Naive B cell (primary cell): ENCODE measurements around the gene TRA2B. TPM values are rescaled to one million over a fixed set of nuclear protein-coding genes. Genes with fewer than 3 reads are reported as not detected.

Source experiments
- ATAC-seq, 2 donors: fragments of 150-1000 bp; cut with Tn5 transposase; 2 replicates each; pipeline ENCODE4 v1.10.0; 2021; ENCODE audit warnings: low read depth in 2 of 2, mild to moderate bottlenecking in 2 of 2, moderate library complexity in 2 of 2
- DNase-seq: peaks from one replicate; pipeline ENCODE4 v3.0.0; 2022
- H3K27ac Mint-ChIP-seq, 6 donors: one replicate each; pipeline ENCODE4 v1.8.0; 2020 to 2022; ENCODE audit warnings: mild to moderate bottlenecking in 6 of 6, mixed read lengths in 6 of 6, moderate library complexity in 5 of 6, inconsistent platforms in 2 of 6
- H3K27me3 Mint-ChIP-seq, 3 donors: one replicate each; pipeline ENCODE4 v1.8.0; 2021 to 2022; ENCODE audit warnings: mixed read lengths in 3 of 3, mild to moderate bottlenecking in 1 of 3
- H3K36me3 Mint-ChIP-seq, 2 donors: one replicate each; pipeline ENCODE4 v1.8.0; 2020 to 2022; ENCODE audit warnings: mixed read lengths in 2 of 2, inconsistent platforms in 1 of 2, mild to moderate bottlenecking in 1 of 2
- H3K4me1 Mint-ChIP-seq, 3 donors: one replicate each; pipeline ENCODE4 v1.8.0; 2020 to 2022; ENCODE audit warnings: mixed read lengths in 3 of 3, inconsistent platforms in 1 of 3, mild to moderate bottlenecking in 1 of 3, moderate library complexity in 1 of 3
- H3K4me3 Mint-ChIP-seq, 8 donors: one replicate each; pipeline ENCODE4 v1.8.0; 2020 to 2022; ENCODE audit warnings: mild to moderate bottlenecking in 8 of 8, mixed read lengths in 8 of 8, moderate library complexity in 8 of 8, inconsistent platforms in 2 of 8
- H3K9me3 Mint-ChIP-seq, 7 donors: one replicate each; pipeline ENCODE4 v1.8.0; 2020 to 2022; ENCODE audit warnings: mixed read lengths in 7 of 7, mild to moderate bottlenecking in 5 of 7, inconsistent platforms in 2 of 7, moderate library complexity in 1 of 7
- polyA plus RNA-seq, 6 donors: library from polyadenylated mRNA; unstranded; fragments of 300-500 nt; fragmentation: Illumina TruSeq; gene quantifications; one replicate each; pipeline ENCODE4 v1.2.3, GENCODE V29; 2021; ENCODE audit warnings: low read depth in 6 of 6

TRA2B gene
- polyA plus RNA-seq, 6 donors from 2014 or later: 190 to 378 (median 318) TPM

GRCh38 chr3:185874119-185874518, 63.7 kb downstream of the TRA2B start:
- no peak for ATAC-seq
- Mint-ChIP-seq H3K4me1 (peaks cover 3 to 5% (median 4%) of the 10 kb centered on the region in 3 donors), H3K4me3 (no peak overlapping the region), H3K27ac (no peak overlapping the region), H3K27me3 (peaks cover 0 to 10% (median 10%) of the 10 kb centered on the region in 3 donors), H3K9me3 (peaks cover 0 to 5% (median 0%) of the 10 kb centered on the region in 7 donors), H3K36me3 (no peaks in the 10 kb centered on the region)
- DNase-seq: no peak

DNA sequence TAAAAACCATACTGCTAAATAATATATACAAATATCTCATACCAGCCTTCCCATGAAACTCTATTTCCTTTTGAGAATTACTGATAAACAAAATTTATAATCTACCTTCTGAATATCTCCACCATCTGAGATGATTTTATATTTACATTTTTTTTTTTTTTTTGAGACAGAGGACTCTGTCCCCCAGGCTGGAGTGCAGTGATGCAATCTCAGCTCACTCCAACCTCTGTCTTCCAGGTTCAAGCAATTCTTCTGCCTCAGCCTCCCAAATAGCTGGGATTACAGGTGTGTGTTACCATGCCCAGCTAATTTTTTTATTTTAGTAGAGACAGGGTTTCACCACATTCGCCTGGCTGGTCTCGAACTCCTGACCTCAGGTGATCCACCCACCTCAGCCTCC, 70.2 kb downstream of the TRA2B start:
- ATAC-seq: no peak
- Mint-ChIP-seq H3K27ac (no peak overlapping the region), H3K4me1 (no peaks in the 10 kb centered on the region), H3K9me3 (peaks cover 0 to 2% (median 0%) of the 10 kb centered on the region in 7 donors), H3K36me3 (no peaks in the 10 kb centered on the region), H3K27me3 (peaks cover 4 to 10% (median 8%) of the 10 kb centered on the region in 3 donors), H3K4me3 (no peak overlapping the region)
- no peak for DNase-seq

- ATAC-seq: no peak
- peaks cover 4 to 10% (median 8%) of the 10 kb centered on the region in 3 donors for H3K27me3 Mint-ChIP-seq
- no peaks in the 10 kb centered on the region for H3K36me3 Mint-ChIP-seq
- DNase-seq: no peak
- no peaks in the 10 kb centered on the region for H3K4me1 Mint-ChIP-seq
- no peak overlapping the region for H3K4me3 Mint-ChIP-seq
- H3K9me3 Mint-ChIP-seq: peaks cover 0 to 2% (median 0%) of the 10 kb centered on the region in 7 donors
- H3K27ac Mint-ChIP-seq: no peak overlapping the region
Observed at GRCh38 chr3:185866995-185867394, 70.8 kb downstream of the TRA2B start.

DNA sequence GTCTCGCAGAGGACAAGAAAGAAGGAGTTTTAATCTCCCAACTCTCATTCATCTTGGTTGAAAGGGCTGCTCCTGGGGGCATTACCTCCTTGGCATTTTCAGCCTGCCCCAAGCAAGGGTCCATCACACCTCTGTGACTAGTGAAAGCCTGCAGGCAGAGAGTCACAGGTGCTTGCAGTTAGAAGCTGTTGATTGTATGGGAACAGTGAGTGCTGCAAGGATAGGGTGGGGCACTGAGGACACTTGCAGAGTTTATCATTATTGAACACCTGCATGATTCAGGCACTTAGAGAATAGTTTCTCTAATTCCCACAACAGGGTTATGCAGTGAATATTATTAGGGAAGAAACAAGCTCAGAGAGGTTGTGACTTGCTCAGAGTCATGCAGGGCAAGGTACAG, 71.3 kb downstream of the TRA2B start:
- no peaks in the 10 kb centered on the region for H3K4me1 Mint-ChIP-seq

More for the DNA sequence above, 71.3 kb downstream of the TRA2B start:
- Mint-ChIP-seq H3K4me3 (no peak overlapping the region), H3K27me3 (peaks cover 4 to 10% (median 8%) of the 10 kb centered on the region in 3 donors), H3K9me3 (peaks cover 0 to 2% (median 0%) of the 10 kb centered on the region in 7 donors), H3K36me3 (no peaks in the 10 kb centered on the region), H3K27ac (no peak overlapping the region)
- DNase-seq (no peak), ATAC-seq (no peak)

Other genes with a start within 250 kb of the TRA2B start
- gene IGF2BP2, start 113.0 kb downstream of the TRA2B start, polyA plus RNA-seq: under 1 TPM in 1 of 6 donors, not detected in 5; 0.31 TPM
- gene ETV5, start 171.1 kb upstream of the TRA2B start, polyA plus RNA-seq: 1 to 10 TPM in 5 of 6 donors, under 1 TPM in 1; 0.96 to 1.7 (median 1.1) TPM